B cell (primary cell): ENCODE results near the gene FKBP9.

ENCODE experiments used
- CTCF ChIP-seq: fragments of 200-600 bp; IDR thresholded peaks from one replicate; pipeline ENCODE4 v1.8.0; 2022; ENCODE audit warnings: antibody characterized with exemption, mild to moderate bottlenecking
- EZH2 ChIP-seq: IDR thresholded peaks from 2 replicates; pipeline ENCODE4 v1.6.1; 2012; ENCODE audit warnings: borderline replicate concordance, low read depth, mild to moderate bottlenecking, moderate library complexity, low read length; ENCODE audit not compliant: insufficient read depth, poor library complexity, severe bottlenecking

- no peak for TF ChIP-seq CTCF
- TF ChIP-seq EZH2, result no peak
These were observed 28.4 kb upstream of the FKBP9 start for GRCh38 chr7:32928785-32929298.
